CD14-positive monocyte (primary cell): Measurements from ENCODE around the gene WDR62. TPM values are rescaled to one million over a fixed set of nuclear protein-coding genes. Genes with fewer than 3 reads are reported as not detected.
A peak's percentile ranks its signal among the peaks of the same experiment; 100 is the strongest.

ENCODE experiments used
- DNase-seq, 3 donors: peaks; one replicate each; pipeline ENCODE4 v3.0.0-alpha.2; 2011 to 2022
- H2AFZ ChIP-seq: 2 replicates; pipeline ENCODE4 v1.6.0; 2012; ENCODE audit warnings: mild to moderate bottlenecking, low read depth, low read length, inconsistent platforms; ENCODE audit not compliant: insufficient read depth, poor library complexity, severe bottlenecking
- H3K27ac ChIP-seq, 2 donors: 1 replicate in 1 of 2; 2 replicates in 1 of 2; pipeline ENCODE4 v1.5.1; 2012 to 2013; ENCODE audit warnings: low read length in 2 of 2, control low read depth in 1 of 2, inconsistent platforms in 1 of 2, low read depth in 1 of 2, mild to moderate bottlenecking in 1 of 2
- H3K27me3 ChIP-seq, 2 donors: one replicate each; pipeline versions ENCODE4 v1.6.0 to v1.6.1; 2011 to 2013; ENCODE audit warnings: low read length in 2 of 2; ENCODE audit not compliant: control insufficient read depth in 2 of 2, insufficient read depth in 2 of 2
- H3K36me3 ChIP-seq, 2 donors: replicated peaks in 1 of 2; 1 replicate in 1 of 2; 2 replicates in 1 of 2; pipeline versions ENCODE4 v1.5.1 to v1.6.1; 2012 to 2013; ENCODE audit warnings: low read length in 2 of 2, control low read depth in 1 of 2, inconsistent platforms in 1 of 2, mild to moderate bottlenecking in 1 of 2; ENCODE audit not compliant: insufficient read depth in 2 of 2, control insufficient read depth in 1 of 2
- H3K4me1 ChIP-seq, 2 donors: 1 replicate in 1 of 2; 2 replicates in 1 of 2; pipeline versions ENCODE4 v1.5.1 to v1.6.1; 2012 to 2013; ENCODE audit warnings: low read length in 2 of 2, control low read depth in 1 of 2, inconsistent platforms in 1 of 2, mild to moderate bottlenecking in 1 of 2, moderate library complexity in 1 of 2; ENCODE audit not compliant: insufficient read depth in 2 of 2, control insufficient read depth in 1 of 2
- H3K4me2 ChIP-seq: replicated peaks from 2 replicates; pipeline ENCODE3; 2012; ENCODE audit warnings: low read length, moderate library complexity, mild to moderate bottlenecking; ENCODE audit not compliant: poor library complexity, severe bottlenecking; ENCODE audit errors: extremely low read depth
- H3K4me3 ChIP-seq, 3 experiments: fragments of 200-600 bp in 1 of 3; sonication (generic) in 1 of 3; replicated peaks in 1 of 3; 1 replicate in 2 of 3; 2 replicates in 1 of 3; pipeline ENCODE4 v1.5.1; 2011 to 2013; ENCODE audit warnings: low read length in 3 of 3, mild to moderate bottlenecking in 3 of 3, control low read depth in 2 of 3, low read depth in 2 of 3, inconsistent platforms in 1 of 3, moderate library complexity in 1 of 3
- H3K79me2 ChIP-seq: 2 replicates; pipeline ENCODE4 v1.6.0; 2012; ENCODE audit warnings: mild to moderate bottlenecking, control low read depth, inconsistent platforms, low read length, moderate library complexity; ENCODE audit not compliant: insufficient read depth
- H3K9ac ChIP-seq: 2 replicates; pipeline ENCODE4 v1.6.0; 2017; ENCODE audit warnings: low read length, mild to moderate bottlenecking; ENCODE audit not compliant: insufficient read depth, poor library complexity, severe bottlenecking
- H3K9me3 ChIP-seq, 2 donors: replicated peaks in 1 of 2; 1 replicate in 1 of 2; 2 replicates in 1 of 2; pipeline versions ENCODE4 v1.5.1 to v1.6.1; 2012 to 2013; ENCODE audit warnings: low read length in 2 of 2, control low read depth in 1 of 2; ENCODE audit not compliant: control insufficient read depth in 1 of 2, insufficient read depth in 1 of 2
- H4K20me1 ChIP-seq: 2 replicates; pipeline ENCODE4 v1.6.0; 2012; ENCODE audit warnings: mild to moderate bottlenecking, low read length, control low read depth, moderate library complexity; ENCODE audit not compliant: insufficient read depth
- H3K27ac Mint-ChIP-seq, 7 donors: one replicate each; pipeline ENCODE4 v1.8.0; 2020; ENCODE audit warnings: mild to moderate bottlenecking in 7 of 7, mixed read lengths in 7 of 7, moderate library complexity in 6 of 7, inconsistent platforms in 2 of 7
- H3K27me3 Mint-ChIP-seq, 3 donors: one replicate each; pipeline ENCODE4 v1.8.0; 2021 to 2022; ENCODE audit warnings: low read depth in 3 of 3, mild to moderate bottlenecking in 3 of 3, mixed read lengths in 3 of 3, moderate library complexity in 3 of 3, inconsistent platforms in 1 of 3
- H3K36me3 Mint-ChIP-seq, 2 donors: one replicate each; pipeline ENCODE4 v1.8.0; 2020; ENCODE audit warnings: mixed read lengths in 2 of 2, inconsistent platforms in 1 of 2, mild to moderate bottlenecking in 1 of 2
- H3K4me1 Mint-ChIP-seq: one replicate; pipeline ENCODE4 v1.8.0; 2020; ENCODE audit warnings: mild to moderate bottlenecking, mixed read lengths
- H3K4me3 Mint-ChIP-seq, 2 donors: one replicate each; pipeline ENCODE4 v1.8.0; 2020; ENCODE audit warnings: mild to moderate bottlenecking in 2 of 2, mixed read lengths in 2 of 2, moderate library complexity in 1 of 2
- H3K9me3 Mint-ChIP-seq, 7 donors: one replicate each; pipeline ENCODE4 v1.8.0; 2020 to 2022; ENCODE audit warnings: mixed read lengths in 7 of 7, mild to moderate bottlenecking in 6 of 7, moderate library complexity in 6 of 7, inconsistent platforms in 2 of 7
- WGBS: methylation state at CpG from one replicate; pipeline ENCODE4 v1.1.5; 2013; ENCODE audit warnings: missing lambda C conversion rate; ENCODE audit not compliant: insufficient coverage; 5-methylcytosine and 5-hydroxymethylcytosine counted together
- intact Hi-C, 2 donors: fragments of 100-400 bp; cut with micrococcal nuclease; formaldehyde crosslinking; loops; one replicate each; pipeline versions ENCODE4 v1.15.0 to v1.15.1; 2023
- polyA plus RNA-seq, 3 donors: library from polyadenylated mRNA; depleted of rRNA in 1 of 3; unstranded in 2 of 3; stranded (reverse) in 1 of 3; fragments of 300-500 nt in 2 of 3; fragments of >200 nt in 1 of 3; fragmentation: Illumina TruSeq in 2 of 3; gene quantifications; 1 replicate in 2 of 3; 2 replicates in 1 of 3; pipeline ENCODE4 v1.2.3, GENCODE V29; 2012 to 2021
- TF ChIP-seq, protein P1 (sequence below): fragments of 200-600 bp; IDR thresholded peaks from one replicate; pipeline ENCODE4 v1.8.0; 2022; ENCODE audit warnings: antibody characterized with exemption, mild to moderate bottlenecking

The WDR62 gene
- polyA plus RNA-seq, 3 donors = 0.05 to 0.88 TPM; not detected in 1

DNA sequence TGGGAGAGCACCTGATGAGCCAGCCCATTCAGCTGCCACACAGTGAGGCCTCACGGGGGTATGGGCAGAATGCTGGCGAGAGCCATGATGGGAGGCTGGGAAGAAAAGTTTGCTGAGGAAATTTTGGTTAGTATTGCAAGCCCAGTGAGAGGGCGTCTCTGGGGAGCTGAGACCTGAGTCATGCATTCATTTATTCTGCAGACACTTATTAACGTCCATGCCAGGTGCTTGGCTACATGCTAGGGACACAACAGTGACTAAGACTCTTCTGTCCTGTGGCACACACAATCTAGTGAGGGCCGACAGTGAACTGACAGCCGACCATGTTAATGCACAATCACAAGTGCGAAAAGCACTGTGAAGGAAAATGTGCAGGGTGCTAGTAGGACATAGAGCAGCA lies 27.2 kb downstream of the WDR62 start:
- Mint-ChIP-seq H3K27me3 (peaks cover 0 to 4% (median 0%) of the 10 kb centered on the region in 3 donors), H3K27ac (peak overlapping the region in 3 of 7 donors; percentile 32 to 59 (median 34)), H3K4me1 (no peaks in the 10 kb centered on the region), H3K9me3 (no peaks in the 10 kb centered on the region), H3K36me3 (peaks cover 59 to 86% of the 10 kb centered on the region in 2 donors), H3K4me3 (no peak overlapping the region)
- no peak for DNase-seq
- Histone ChIP-seq H2AFZ (no peak overlapping the region), H4K20me1 (no peaks in the 10 kb centered on the region), H3K36me3 (peaks cover 44 to 78% of the 10 kb centered on the region in 2 donors), H3K9ac (no peak overlapping the region), H3K9me3 (no peaks in the 10 kb centered on the region), H3K27ac (no peak overlapping the region), H3K79me2 (no peaks in the 10 kb centered on the region), H3K4me3 (no peak overlapping the region), H3K27me3 (no peaks in the 10 kb centered on the region), H3K4me1 (no peaks in the 10 kb centered on the region), H3K4me2 (no peak overlapping the region)
- 95% methylated on average over 4 of the region's 7 CpGs for WGBS
- intact Hi-C loops = no loop called here
- TF ChIP-seq, protein P1, sequence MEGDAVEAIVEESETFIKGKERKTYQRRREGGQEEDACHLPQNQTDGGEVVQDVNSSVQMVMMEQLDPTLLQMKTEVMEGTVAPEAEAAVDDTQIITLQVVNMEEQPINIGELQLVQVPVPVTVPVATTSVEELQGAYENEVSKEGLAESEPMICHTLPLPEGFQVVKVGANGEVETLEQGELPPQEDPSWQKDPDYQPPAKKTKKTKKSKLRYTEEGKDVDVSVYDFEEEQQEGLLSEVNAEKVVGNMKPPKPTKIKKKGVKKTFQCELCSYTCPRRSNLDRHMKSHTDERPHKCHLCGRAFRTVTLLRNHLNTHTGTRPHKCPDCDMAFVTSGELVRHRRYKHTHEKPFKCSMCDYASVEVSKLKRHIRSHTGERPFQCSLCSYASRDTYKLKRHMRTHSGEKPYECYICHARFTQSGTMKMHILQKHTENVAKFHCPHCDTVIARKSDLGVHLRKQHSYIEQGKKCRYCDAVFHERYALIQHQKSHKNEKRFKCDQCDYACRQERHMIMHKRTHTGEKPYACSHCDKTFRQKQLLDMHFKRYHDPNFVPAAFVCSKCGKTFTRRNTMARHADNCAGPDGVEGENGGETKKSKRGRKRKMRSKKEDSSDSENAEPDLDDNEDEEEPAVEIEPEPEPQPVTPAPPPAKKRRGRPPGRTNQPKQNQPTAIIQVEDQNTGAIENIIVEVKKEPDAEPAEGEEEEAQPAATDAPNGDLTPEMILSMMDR = no peak

DNA sequence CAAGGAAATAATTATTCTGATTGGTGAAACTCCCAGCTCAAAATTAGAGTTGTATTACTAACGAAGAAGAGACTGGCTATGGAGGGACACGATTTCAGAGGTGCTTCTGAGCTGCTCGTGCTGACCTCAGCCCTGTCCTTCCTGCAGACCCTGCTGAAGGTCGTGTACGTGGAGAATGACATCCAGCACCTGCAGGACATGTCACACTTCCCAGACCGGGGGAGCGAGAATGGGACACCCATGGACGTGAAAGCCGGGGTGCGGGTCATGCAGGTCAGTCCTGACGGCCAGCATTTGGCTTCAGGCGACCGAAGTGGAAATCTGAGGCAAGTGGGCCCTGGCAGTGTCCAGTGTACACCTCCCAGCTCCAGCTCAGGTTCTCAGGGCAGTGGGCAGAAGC lies 28.2 kb downstream of the WDR62 start:
- no peak overlapping the region for H3K27ac ChIP-seq
- Mint-ChIP-seq H3K4me1 (no peaks in the 10 kb centered on the region), H3K27me3 (peaks cover 0 to 4% (median 0%) of the 10 kb centered on the region in 3 donors), H3K27ac (peak overlapping the region in 1 of 7 donors; percentile 42), H3K36me3 (peaks cover 55 to 88% of the 10 kb centered on the region in 2 donors), H3K9me3 (no peaks in the 10 kb centered on the region), H3K4me3 (no peak overlapping the region)
- no peaks in the 10 kb centered on the region for H3K9me3 ChIP-seq
- intact Hi-C loops = no loop called here
- no peak overlapping the region for H3K9ac ChIP-seq
- H3K36me3 ChIP-seq = peaks cover 45 to 75% of the 10 kb centered on the region in 2 donors
- no peak overlapping the region for H3K4me2 ChIP-seq
- H3K4me3 ChIP-seq = no peak overlapping the region
- H3K4me1 ChIP-seq = no peaks in the 10 kb centered on the region
- H2AFZ ChIP-seq = no peak overlapping the region
- TF ChIP-seq, protein P1 = no peak
- WGBS = 99% methylated on average over 13 of the region's 13 CpGs
- no peaks in the 10 kb centered on the region for H3K79me2 ChIP-seq
- H4K20me1 ChIP-seq = no peaks in the 10 kb centered on the region
- H3K27me3 ChIP-seq = no peaks in the 10 kb centered on the region
- no peak for DNase-seq
